Endothelial cell of umbilical vein (primary cell): ENCODE measurements around the gene ALDOA.

ENCODE experiments used
- CTCF ChIP-seq, 2 donors: IDR thresholded peaks; 1 replicate in 1 of 2; 2 replicates in 1 of 2; pipeline ENCODE4 v1.5.1; 2011; ENCODE audit warnings: low read length in 2 of 2, mild to moderate bottlenecking in 2 of 2, moderate library complexity in 2 of 2, control low read depth in 1 of 2, inconsistent platforms in 1 of 2, low read depth in 1 of 2; ENCODE audit not compliant: insufficient read depth in 1 of 2; ENCODE audit errors: extremely low read depth in 1 of 2
- EZH2 ChIP-seq: IDR thresholded peaks from 2 replicates; pipeline ENCODE4 v1.6.1; 2012; ENCODE audit warnings: borderline replicate concordance, low read depth, mild to moderate bottlenecking, moderate library complexity, low read length, inconsistent platforms; ENCODE audit not compliant: severe bottlenecking
- MAX ChIP-seq: IDR thresholded peaks from 2 replicates; pipeline ENCODE4 v1.6.1; 2011; ENCODE audit not compliant: insufficient read depth, insufficient read length

GRCh38 chr16:30110661-30111060, 45.1 kb downstream of the ALDOA start:
- TF ChIP-seq MAX, result no peak
- TF ChIP-seq EZH2, result no peak
- TF ChIP-seq CTCF (IDR thresholded peaks at IDR 0.05; ENCODE audit: extremely low read depth in 1 of 2, insufficient read depth in 1 of 2, low read depth in 1 of 2, low read length in 2 of 2), result no peak
